A673 (cell line): Measurements from ENCODE around the gene RAB22A.

Experiments used
- CTCF ChIP-seq: fragments of 300-800, 200-600 bp; sonication (generic); conservative IDR thresholded peaks from 2 replicates; pipeline ENCODE4 v1.5.1; 2017; ENCODE audit warnings: low read depth, mild to moderate bottlenecking, antibody characterized with exemption, low read length, moderate library complexity, mixed read lengths
- EZH2 ChIP-seq: fragments of 200-600 bp; sonication (generic); IDR thresholded peaks from 2 replicates; pipeline ENCODE4 v1.6.1; 2017; ENCODE audit warnings: borderline replicate concordance, low read depth, mild to moderate bottlenecking, mixed read lengths, antibody characterized with exemption, low read length; ENCODE audit not compliant: poor library complexity, severe bottlenecking

GRCh38 chr20:58389968-58390658 lies 80.6 kb downstream of the RAB22A start:
- TF ChIP-seq CTCF = no peak
- TF ChIP-seq EZH2 = no peak
